Iris pigment epithelial cell (primary cell): ENCODE data around the gene FXR1.

Source experiments
- DNase-seq: peaks from one replicate; pipeline ENCODE4 v3.0.0-alpha.2; 2011; ENCODE audit warnings: low read depth

The FXR1 gene

GRCh38 chr3:181007262-181007661 is 94.8 kb downstream of the FXR1 start:
- DNase-seq: no peak

GRCh38 chr3:181008796-181009195 is 96.3 kb downstream of the FXR1 start:
- DNase-seq: no peak

GRCh38 chr3:181009225-181009624 is 96.8 kb downstream of the FXR1 start:
- DNase-seq: no peak

GRCh38 chr3:181017690-181018089 is 105.2 kb downstream of the FXR1 start:
- DNase-seq: peak; percentile 39

- no peak for DNase-seq
These were observed 112.7 kb downstream of the FXR1 start for GRCh38 chr3:181025204-181025603.

- no peak for DNase-seq
These were observed 118.5 kb downstream of the FXR1 start for GRCh38 chr3:181030948-181031347.
